Measurements from ENCODE around the gene INPP5D. TPM values are rescaled to one million over a fixed set of nuclear protein-coding genes. Genes with fewer than 3 reads are reported as not detected.

The INPP5D gene
- total RNA-seq, 1 experiment from 2014 or later, result 12.7 TPM

DNA sequence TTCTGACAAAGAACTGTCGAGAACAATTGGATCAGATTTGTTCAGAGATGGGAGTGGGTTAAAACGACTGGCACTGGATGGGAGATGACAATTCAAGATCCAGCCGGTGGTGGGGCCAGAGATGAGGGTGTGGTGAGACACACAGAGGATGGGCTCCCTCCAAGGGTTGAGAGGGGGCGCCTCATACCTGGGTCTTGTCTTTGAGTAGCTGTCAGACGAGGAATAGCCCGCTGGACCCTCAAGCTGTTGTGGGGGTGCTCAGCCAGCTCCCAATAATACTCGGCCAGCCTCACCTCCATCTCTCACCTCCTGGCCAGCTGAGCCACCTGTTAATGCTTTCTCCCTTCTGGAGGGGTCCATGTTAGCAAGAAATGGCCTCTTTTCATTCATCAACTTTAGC lies 14.0 kb downstream of the INPP5D start:
- H2BK5ac ChIP-seq (ENCODE audit: insufficient read length, low read length), result no peak overlapping the region
- H2AFZ ChIP-seq (ENCODE audit: low read length), result no peak overlapping the region
- no peaks in the 10 kb centered on the region for H4K20me1 ChIP-seq (ENCODE audit: control insufficient read depth, insufficient read depth, insufficient read length)
- H3K27me3 Mint-ChIP-seq (ENCODE audit: low read depth), result no peaks in the 10 kb centered on the region
- H3K56ac ChIP-seq (ENCODE audit: insufficient read length, low read depth, low read length), result no peak overlapping the region
- no peak overlapping the region for H2BK120ac ChIP-seq (ENCODE audit: low read depth, low read length, poor library complexity, severe bottlenecking)
- no peak overlapping the region for H3K23ac ChIP-seq (ENCODE audit: insufficient read length, low read depth, low read length)
- H3K27ac Mint-ChIP-seq, result no peak overlapping the region
- no peak overlapping the region for H2BK20ac ChIP-seq (ENCODE audit: low read depth, low read length, poor library complexity, severe bottlenecking)
- H3K4me3 Mint-ChIP-seq, result no peak overlapping the region
- H3K9me3 Mint-ChIP-seq, result peaks cover 4 to 7% of the 10 kb centered on the region in 2 experiments; a peak in 3 of 5 replicates
- TF ChIP-seq, protein P1, sequence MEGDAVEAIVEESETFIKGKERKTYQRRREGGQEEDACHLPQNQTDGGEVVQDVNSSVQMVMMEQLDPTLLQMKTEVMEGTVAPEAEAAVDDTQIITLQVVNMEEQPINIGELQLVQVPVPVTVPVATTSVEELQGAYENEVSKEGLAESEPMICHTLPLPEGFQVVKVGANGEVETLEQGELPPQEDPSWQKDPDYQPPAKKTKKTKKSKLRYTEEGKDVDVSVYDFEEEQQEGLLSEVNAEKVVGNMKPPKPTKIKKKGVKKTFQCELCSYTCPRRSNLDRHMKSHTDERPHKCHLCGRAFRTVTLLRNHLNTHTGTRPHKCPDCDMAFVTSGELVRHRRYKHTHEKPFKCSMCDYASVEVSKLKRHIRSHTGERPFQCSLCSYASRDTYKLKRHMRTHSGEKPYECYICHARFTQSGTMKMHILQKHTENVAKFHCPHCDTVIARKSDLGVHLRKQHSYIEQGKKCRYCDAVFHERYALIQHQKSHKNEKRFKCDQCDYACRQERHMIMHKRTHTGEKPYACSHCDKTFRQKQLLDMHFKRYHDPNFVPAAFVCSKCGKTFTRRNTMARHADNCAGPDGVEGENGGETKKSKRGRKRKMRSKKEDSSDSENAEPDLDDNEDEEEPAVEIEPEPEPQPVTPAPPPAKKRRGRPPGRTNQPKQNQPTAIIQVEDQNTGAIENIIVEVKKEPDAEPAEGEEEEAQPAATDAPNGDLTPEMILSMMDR (conservative IDR thresholded peaks at IDR 0.05), result peak; percentile 41; the same call in 2 of the 3 replicates
- H4K5ac ChIP-seq (ENCODE audit: insufficient read length, low read depth, low read length), result no peak overlapping the region
- no peak overlapping the region for H3K27ac ChIP-seq (ENCODE audit: insufficient read length, low read depth, low read length)
- H3K9ac ChIP-seq (ENCODE audit: extremely low read depth, insufficient read length, low read length), result no peak overlapping the region
- no peak overlapping the region; the same call in 1 of the 2 replicates for H3K14ac ChIP-seq (ENCODE audit: insufficient read depth, low read length)
- H4K8ac ChIP-seq (replicated peaks; ENCODE audit: insufficient read length, low read depth, low read length), result no peak overlapping the region
- H3K23me2 ChIP-seq (ENCODE audit: insufficient read length, low read depth, low read length, poor library complexity, severe bottlenecking), result no peaks in the 10 kb centered on the region
- H3K79me1 ChIP-seq (ENCODE audit: insufficient read depth, low read depth, low read length, poor library complexity, severe bottlenecking), result no peaks in the 10 kb centered on the region
- no peaks in the 10 kb centered on the region for H3K79me2 ChIP-seq (ENCODE audit: insufficient read depth, low read length)
- H3K9me3 ChIP-seq (ENCODE audit: control insufficient read depth, low read depth, low read length), result no peaks in the 10 kb centered on the region
- no peaks in the 10 kb centered on the region for H3K36me3 Mint-ChIP-seq (ENCODE audit: insufficient read depth in 1 of 3, low read depth in 3 of 3)
- H3K4me1 Mint-ChIP-seq, result peaks cover 0 to 8% of the 10 kb centered on the region in 2 experiments; a peak in 3 of 4 replicates
- no peaks in the 10 kb centered on the region for H3K27me3 ChIP-seq (ENCODE audit: insufficient read depth, low read length)
- no peak overlapping the region for H3T11ph ChIP-seq (ENCODE audit: low read length)
- H3K18ac ChIP-seq (ENCODE audit: insufficient read length, low read depth, low read length), result no peak overlapping the region
- WGBS (ENCODE audit: extremely low coverage, insufficient read length, low lambda C conversion rate), result no CpG with 5 or more reads among the region's 7 CpGs
- no peak overlapping the region for H2BK12ac ChIP-seq (ENCODE audit: insufficient read length, low read depth, low read length)
- H4K91ac ChIP-seq (ENCODE audit: insufficient read length, low read depth, low read length), result no peak overlapping the region
- no peak overlapping the region for H2AK5ac ChIP-seq (ENCODE audit: insufficient read length, low read length)
- H3K4me2 ChIP-seq (ENCODE audit: insufficient read depth, insufficient read length, low read length), result no peak overlapping the region
- H3K4ac ChIP-seq (ENCODE audit: low read depth, low read length), result no peak overlapping the region
- peaks cover 4% of the 10 kb centered on the region; the same call in 1 of the 2 replicates for H3K4me1 ChIP-seq (ENCODE audit: insufficient read depth, low read length)
- no peak overlapping the region for H2BK15ac ChIP-seq (ENCODE audit: low read depth, low read length)
- no peak for DNase-seq
